ENCODE measurements around the gene ACACB. TPM values are rescaled to one million over a fixed set of nuclear protein-coding genes. Genes with fewer than 3 reads are reported as not detected.

ACACB gene
- total RNA-seq, 1 donor from 2014 or later: 130 TPM

GRCh38 chr12:109293106-109293505 is 176.7 kb downstream of the ACACB start:
- no peak for DNase-seq (ENCODE audit: extremely low spot score in 2 of 2)
- no peaks in the 10 kb centered on the region for H3K27me3 ChIP-seq
- no peaks in the 10 kb centered on the region for H3K9me3 ChIP-seq
- no peaks in the 10 kb centered on the region for H3K36me3 ChIP-seq
- no peak overlapping the region for H3K27ac ChIP-seq
- intact Hi-C loops (cut with DNase I): no loop called here
- TF ChIP-seq POLR2A (IDR thresholded peaks at IDR 0.05): no peak
- no peak for TF ChIP-seq POLR2AphosphoS5 (IDR thresholded peaks at IDR 0.05; ENCODE audit: insufficient read depth in 1 of 2, low read depth in 1 of 2)
- TF ChIP-seq CTCF (IDR thresholded peaks at IDR 0.05): no peak
- peaks cover 5% of the 10 kb centered on the region for H3K4me1 ChIP-seq
- no peak overlapping the region for H3K4me3 ChIP-seq

- no peak overlapping the region for H3K27ac ChIP-seq
- no peaks in the 10 kb centered on the region for H3K9me3 ChIP-seq
- no peak for DNase-seq (ENCODE audit: extremely low spot score in 2 of 2)
- H3K4me1 ChIP-seq: peaks cover 5% of the 10 kb centered on the region
- H3K4me3 ChIP-seq: no peak overlapping the region
- H3K27me3 ChIP-seq: no peaks in the 10 kb centered on the region
- H3K36me3 ChIP-seq: no peaks in the 10 kb centered on the region
- no peak for TF ChIP-seq POLR2AphosphoS5 (IDR thresholded peaks at IDR 0.05; ENCODE audit: insufficient read depth in 1 of 2, low read depth in 1 of 2)
- TF ChIP-seq CTCF (IDR thresholded peaks at IDR 0.05): no peak
- TF ChIP-seq POLR2A (IDR thresholded peaks at IDR 0.05): no peak
- intact Hi-C loops (cut with DNase I): no loop called here
Observed at GRCh38 chr12:109294286-109294796, 178.0 kb downstream of the ACACB start.

- TF ChIP-seq POLR2AphosphoS5 (IDR thresholded peaks at IDR 0.05; ENCODE audit: insufficient read depth in 1 of 2, low read depth in 1 of 2): no peak
- no peak for TF ChIP-seq CTCF (IDR thresholded peaks at IDR 0.05)
- no peak for TF ChIP-seq POLR2A (IDR thresholded peaks at IDR 0.05)
- Histone ChIP-seq H3K27me3 (no peaks in the 10 kb centered on the region), H3K4me3 (no peak overlapping the region), H3K9me3 (no peaks in the 10 kb centered on the region), H3K4me1 (peaks cover 5% of the 10 kb centered on the region), H3K27ac (no peak overlapping the region), H3K36me3 (no peaks in the 10 kb centered on the region)
- intact Hi-C loops (cut with DNase I): no loop called here
- no peak for DNase-seq (ENCODE audit: extremely low spot score in 2 of 2)
Observed at GRCh38 chr12:109295764-109296425, 179.5 kb downstream of the ACACB start.

GRCh38 chr12:109296431-109296830 is 180.0 kb downstream of the ACACB start:
- H3K27ac ChIP-seq: no peak overlapping the region
- H3K4me3 ChIP-seq: no peak overlapping the region
- H3K27me3 ChIP-seq: no peaks in the 10 kb centered on the region
- H3K4me1 ChIP-seq: peaks cover under 1% of the 10 kb centered on the region
- H3K9me3 ChIP-seq: no peaks in the 10 kb centered on the region
- no peak for DNase-seq (ENCODE audit: extremely low spot score in 2 of 2)
- no peaks in the 10 kb centered on the region for H3K36me3 ChIP-seq
- TF ChIP-seq CTCF (IDR thresholded peaks at IDR 0.05): no peak
- no peak for TF ChIP-seq POLR2AphosphoS5 (IDR thresholded peaks at IDR 0.05; ENCODE audit: insufficient read depth in 1 of 2, low read depth in 1 of 2)
- TF ChIP-seq POLR2A (IDR thresholded peaks at IDR 0.05): no peak
- intact Hi-C loops (cut with DNase I): no loop called here

- no peaks in the 10 kb centered on the region for H3K4me1 ChIP-seq
- no peaks in the 10 kb centered on the region for H3K36me3 ChIP-seq
- H3K4me3 ChIP-seq: no peak overlapping the region
- no peak for DNase-seq (ENCODE audit: extremely low spot score in 2 of 2)
- intact Hi-C loops (cut with DNase I): no loop called here
- no peaks in the 10 kb centered on the region for H3K9me3 ChIP-seq
- no peak overlapping the region for H3K27ac ChIP-seq
- TF ChIP-seq POLR2A (IDR thresholded peaks at IDR 0.05) (no peak), POLR2AphosphoS5 (IDR thresholded peaks at IDR 0.05; ENCODE audit: insufficient read depth in 1 of 2, low read depth in 1 of 2) (no peak), CTCF (IDR thresholded peaks at IDR 0.05) (no peak)
- no peaks in the 10 kb centered on the region for H3K27me3 ChIP-seq
Observed at GRCh38 chr12:109299849-109300248, 183.5 kb downstream of the ACACB start.

Data from vagina (tissue), 2 donors.